ENCODE data around the gene DIDO1.

DNA sequence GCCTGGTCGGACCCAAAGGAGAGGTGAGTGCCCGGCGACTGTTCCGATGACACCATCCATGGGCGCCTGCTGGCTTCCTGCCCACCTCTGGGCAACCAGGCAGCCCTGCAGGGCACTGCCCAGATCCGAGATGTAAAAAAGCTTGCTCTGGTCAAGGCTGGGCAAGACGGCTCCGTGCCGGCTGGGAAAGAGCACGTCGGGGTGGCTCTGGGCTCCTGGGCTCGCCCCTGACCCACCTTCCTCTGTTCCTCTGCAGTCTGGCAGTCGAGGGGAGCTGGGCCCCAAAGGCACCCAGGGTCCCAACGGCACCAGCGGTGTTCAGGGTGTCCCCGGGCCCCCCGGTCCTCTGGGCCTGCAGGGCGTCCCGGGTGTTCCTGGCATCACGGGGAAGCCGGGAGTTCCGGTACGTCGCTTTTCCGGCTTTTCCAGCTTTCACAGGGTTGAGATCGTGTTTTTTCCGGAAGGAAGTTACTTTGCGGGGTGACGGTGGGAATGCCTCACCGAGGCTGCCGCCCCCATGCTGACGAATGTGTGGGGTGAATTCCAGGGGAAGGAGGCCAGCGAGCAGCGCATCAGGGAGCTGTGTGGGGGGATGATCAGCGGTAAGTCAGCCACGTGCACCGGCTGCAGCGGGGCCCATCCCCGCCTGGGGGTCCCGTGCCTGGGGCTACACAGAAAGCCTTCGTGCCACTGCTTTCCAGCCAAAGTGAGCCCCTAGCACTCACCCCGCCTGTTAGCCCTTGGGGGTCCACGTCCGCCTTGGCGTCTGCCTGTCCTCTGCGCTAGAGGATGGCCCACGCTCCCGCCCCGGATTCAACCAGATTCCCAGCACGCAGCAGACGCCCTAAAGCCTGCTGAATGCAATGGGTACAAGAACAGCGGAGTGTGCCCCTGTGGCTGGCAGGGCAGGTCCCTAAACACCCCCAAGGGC is 90.1 kb downstream of the DIDO1 start:
- TF ChIP-seq CTCF (IDR thresholded peaks at IDR 0.05): no peak
- TF ChIP-seq POLR2A (IDR thresholded peaks at IDR 0.05): no peak

Measured in Peyer's patch (tissue), 4 donors.